ENCODE data around the gene LMBRD2.
"Not testable (repeated sequence)": the region's sequence is repeated elsewhere in the genome, so short reads cannot be mapped to it uniquely, and the experiment has no call there.

The LMBRD2 gene

GRCh38 chr5:36150676-36151433 lies 832 bp downstream of the LMBRD2 start:
- Histone ChIP-seq H3K9ac (ENCODE audit: low read depth in 1 of 2, low read length in 2 of 2) (peak overlapping the region; percentile 75 to 84), H3K4me3 (ENCODE audit: low read depth in 1 of 2, low read length in 2 of 2) (peak overlapping the region; percentile 97), H3K4me1 (ENCODE audit: control insufficient read depth in 1 of 2, insufficient read depth in 2 of 2, low read length in 2 of 2) (peaks cover 12 to 23% of the 10 kb centered on the region in 2 donors), H3K27ac (ENCODE audit: low read depth, low read length) (no peak overlapping the region), H3K36me3 (ENCODE audit: control insufficient read depth in 1 of 2, insufficient read depth in 2 of 2, low read length in 2 of 2) (no peaks in the 10 kb centered on the region), H3K9me3 (ENCODE audit: control insufficient read depth in 1 of 2, low read length in 2 of 2) (no peaks in the 10 kb centered on the region), H3K27me3 (ENCODE audit: control insufficient read depth in 1 of 2, insufficient read depth in 2 of 2, low read length in 2 of 2) (no peaks in the 10 kb centered on the region)

GRCh38 chr5:36147681-36148080 lies 4.0 kb downstream of the LMBRD2 start:
- Histone ChIP-seq H3K4me1 (ENCODE audit: control insufficient read depth in 1 of 2, insufficient read depth in 2 of 2, low read length in 2 of 2) (peaks cover 8 to 11% of the 10 kb centered on the region in 2 donors), H3K4me3 (ENCODE audit: low read depth in 1 of 2, low read length in 2 of 2) (no peak overlapping the region), H3K27ac (ENCODE audit: low read depth, low read length) (no peak overlapping the region)

DNA sequence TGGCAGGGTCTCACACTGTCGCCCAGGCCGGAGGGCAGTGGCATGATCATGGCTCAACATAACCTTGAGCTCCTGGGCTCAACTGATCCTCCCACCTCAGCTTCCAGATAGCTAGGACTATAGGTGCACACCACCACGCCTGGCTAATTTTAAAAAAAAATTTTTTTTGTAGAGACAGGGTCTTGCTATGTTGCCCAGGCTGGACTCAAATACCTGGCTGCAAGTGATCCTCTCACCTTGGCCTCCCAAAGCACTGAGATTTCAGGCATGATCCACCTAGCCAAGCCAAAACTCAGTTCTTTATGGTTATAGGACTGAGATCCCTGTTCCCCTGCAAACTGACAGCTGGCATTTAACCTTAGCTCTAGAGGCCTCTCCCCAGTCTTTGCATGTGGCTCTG lies 5.3 kb downstream of the LMBRD2 start:
- no peak overlapping the region for H3K9ac ChIP-seq (ENCODE audit: low read depth in 1 of 2, low read length in 2 of 2)
- H3K4me3 ChIP-seq (ENCODE audit: low read depth in 1 of 2, low read length in 2 of 2): no peak overlapping the region

More at GRCh38 chr5:36147681-36148080, 4.0 kb downstream of the LMBRD2 start:
- no peaks in the 10 kb centered on the region for H3K27me3 ChIP-seq (ENCODE audit: control insufficient read depth in 1 of 2, insufficient read depth in 2 of 2, low read length in 2 of 2)
- H3K9me3 ChIP-seq (ENCODE audit: control insufficient read depth in 1 of 2, low read length in 2 of 2): no peaks in the 10 kb centered on the region
- peaks cover 0 to 4% of the 10 kb centered on the region in 2 donors for H3K36me3 ChIP-seq (ENCODE audit: control insufficient read depth in 1 of 2, insufficient read depth in 2 of 2, low read length in 2 of 2)
- no peak overlapping the region for H3K9ac ChIP-seq (ENCODE audit: low read depth in 1 of 2, low read length in 2 of 2)

DNA sequence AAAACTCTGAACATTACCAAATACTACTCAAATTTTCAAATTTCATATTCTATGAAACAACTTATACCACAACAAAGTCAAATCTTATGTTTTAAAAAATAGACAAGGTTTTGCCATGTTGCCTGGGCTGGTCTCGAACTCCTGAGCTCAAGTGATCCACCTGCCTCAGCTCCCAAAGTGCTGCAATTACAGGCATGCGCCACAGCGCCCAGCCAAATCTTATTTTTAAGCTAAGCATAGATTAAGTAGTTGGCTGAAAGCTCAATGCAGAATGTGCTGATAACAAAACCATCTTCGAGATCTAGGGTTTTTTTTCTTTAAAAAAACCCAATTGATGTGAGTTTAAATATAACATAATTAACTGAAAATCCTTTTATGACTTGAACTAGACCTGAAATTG lies 6.4 kb downstream of the LMBRD2 start:
- Histone ChIP-seq H3K9me3 (ENCODE audit: control insufficient read depth in 1 of 2, low read length in 2 of 2) (no peaks in the 10 kb centered on the region), H3K4me1 (ENCODE audit: control insufficient read depth in 1 of 2, insufficient read depth in 2 of 2, low read length in 2 of 2) (peaks cover under 1 to 4% of the 10 kb centered on the region in 2 donors), H3K9ac (ENCODE audit: low read depth in 1 of 2, low read length in 2 of 2) (no peak overlapping the region), H3K36me3 (ENCODE audit: control insufficient read depth in 1 of 2, insufficient read depth in 2 of 2, low read length in 2 of 2) (peaks cover under 1 to 11% of the 10 kb centered on the region in 2 donors), H3K27ac (ENCODE audit: low read depth, low read length) (no peak overlapping the region), H3K4me3 (ENCODE audit: low read depth in 1 of 2, low read length in 2 of 2) (no peak overlapping the region), H3K27me3 (ENCODE audit: control insufficient read depth in 1 of 2, insufficient read depth in 2 of 2, low read length in 2 of 2) (no peaks in the 10 kb centered on the region)

More for the DNA sequence above, 5.3 kb downstream of the LMBRD2 start:
- Histone ChIP-seq H3K4me1 (ENCODE audit: control insufficient read depth in 1 of 2, insufficient read depth in 2 of 2, low read length in 2 of 2) (peaks cover 8% of the 10 kb centered on the region in 2 donors), H3K27me3 (ENCODE audit: control insufficient read depth in 1 of 2, insufficient read depth in 2 of 2, low read length in 2 of 2) (no peaks in the 10 kb centered on the region), H3K36me3 (ENCODE audit: control insufficient read depth in 1 of 2, insufficient read depth in 2 of 2, low read length in 2 of 2) (peaks cover 0 to 4% of the 10 kb centered on the region in 2 donors), H3K9me3 (ENCODE audit: control insufficient read depth in 1 of 2, low read length in 2 of 2) (no peaks in the 10 kb centered on the region), H3K27ac (ENCODE audit: low read depth, low read length) (no peak overlapping the region)

DNA sequence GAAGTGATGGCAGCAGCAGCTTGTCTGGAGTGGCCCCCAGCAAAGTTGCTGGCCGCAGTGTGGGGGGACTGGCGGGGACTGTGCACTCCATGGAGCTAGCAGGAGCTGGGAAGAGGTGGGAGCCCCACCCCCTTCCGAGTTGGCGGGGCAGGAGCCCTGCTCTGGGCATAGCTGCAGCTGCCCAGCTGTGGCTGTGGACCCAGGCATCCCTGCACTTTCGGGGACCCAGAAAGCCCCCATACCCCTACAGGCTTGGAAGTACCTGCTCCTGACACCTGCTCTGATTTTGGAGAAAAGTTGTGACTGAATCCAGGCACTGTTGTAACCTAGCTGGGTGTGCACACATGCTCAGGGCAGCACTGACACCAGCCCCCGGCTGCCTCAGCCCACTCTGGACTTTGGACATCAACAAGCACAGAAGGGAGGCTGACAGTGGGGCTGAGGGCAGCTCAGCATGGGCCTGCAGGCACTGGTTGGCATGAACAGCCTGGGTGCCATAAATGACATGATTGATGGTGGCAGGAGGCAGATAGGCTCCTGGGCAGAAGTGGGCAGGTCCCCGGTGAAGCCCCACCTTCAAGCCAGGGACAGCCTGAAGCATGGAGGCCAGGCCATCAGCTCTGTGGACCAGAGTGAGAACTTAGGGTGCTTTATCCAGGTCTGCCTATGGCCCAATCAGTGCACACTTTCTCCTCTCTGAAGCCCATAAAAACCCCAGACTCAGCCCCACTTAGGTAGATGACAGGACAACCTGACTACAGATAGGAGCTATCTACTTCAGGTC lies 12.6 kb downstream of the LMBRD2 start:
- Histone ChIP-seq H3K9ac (ENCODE audit: low read depth in 1 of 2, low read length in 2 of 2) (no peak overlapping the region), H3K27ac (ENCODE audit: low read depth, low read length) (no peak overlapping the region), H3K4me3 (ENCODE audit: low read depth in 1 of 2, low read length in 2 of 2) (no peak overlapping the region), H3K9me3 (ENCODE audit: control insufficient read depth in 1 of 2, low read length in 2 of 2) (no peaks in the 10 kb centered on the region), H3K27me3 (ENCODE audit: control insufficient read depth in 1 of 2, insufficient read depth in 2 of 2, low read length in 2 of 2) (no peaks in the 10 kb centered on the region), H3K4me1 (ENCODE audit: control insufficient read depth in 1 of 2, insufficient read depth in 2 of 2, low read length in 2 of 2) (no peaks in the 10 kb centered on the region), H3K36me3 (ENCODE audit: control insufficient read depth in 1 of 2, insufficient read depth in 2 of 2, low read length in 2 of 2) (peaks cover 4 to 21% of the 10 kb centered on the region in 2 donors)

- Histone ChIP-seq H3K4me1 (ENCODE audit: control insufficient read depth in 1 of 2, insufficient read depth in 2 of 2, low read length in 2 of 2) (no peaks in the 10 kb centered on the region), H3K4me3 (ENCODE audit: low read depth in 1 of 2, low read length in 2 of 2) (no peak overlapping the region), H3K9me3 (ENCODE audit: control insufficient read depth in 1 of 2, low read length in 2 of 2) (no peaks in the 10 kb centered on the region), H3K36me3 (ENCODE audit: control insufficient read depth in 1 of 2, insufficient read depth in 2 of 2, low read length in 2 of 2) (peaks cover 4 to 17% of the 10 kb centered on the region in 2 donors), H3K27me3 (ENCODE audit: control insufficient read depth in 1 of 2, insufficient read depth in 2 of 2, low read length in 2 of 2) (no peaks in the 10 kb centered on the region), H3K9ac (ENCODE audit: low read depth in 1 of 2, low read length in 2 of 2) (no peak overlapping the region), H3K27ac (ENCODE audit: low read depth, low read length) (no peak overlapping the region)
These were observed 15.1 kb downstream of the LMBRD2 start for GRCh38 chr5:36136581-36136980.

GRCh38 chr5:36135988-36136387 lies 15.7 kb downstream of the LMBRD2 start:
- Histone ChIP-seq H3K4me1 (ENCODE audit: control insufficient read depth in 1 of 2, insufficient read depth in 2 of 2, low read length in 2 of 2) (no peaks in the 10 kb centered on the region), H3K36me3 (ENCODE audit: control insufficient read depth in 1 of 2, insufficient read depth in 2 of 2, low read length in 2 of 2) (peaks cover 4 to 17% of the 10 kb centered on the region in 2 donors), H3K4me3 (ENCODE audit: low read depth in 1 of 2, low read length in 2 of 2) (no peak overlapping the region), H3K27ac (ENCODE audit: low read depth, low read length) (no peak overlapping the region), H3K27me3 (ENCODE audit: control insufficient read depth in 1 of 2, insufficient read depth in 2 of 2, low read length in 2 of 2) (no peaks in the 10 kb centered on the region), H3K9me3 (ENCODE audit: control insufficient read depth in 1 of 2, low read length in 2 of 2) (no peaks in the 10 kb centered on the region), H3K9ac (ENCODE audit: low read depth in 1 of 2, low read length in 2 of 2) (no peak overlapping the region)

DNA sequence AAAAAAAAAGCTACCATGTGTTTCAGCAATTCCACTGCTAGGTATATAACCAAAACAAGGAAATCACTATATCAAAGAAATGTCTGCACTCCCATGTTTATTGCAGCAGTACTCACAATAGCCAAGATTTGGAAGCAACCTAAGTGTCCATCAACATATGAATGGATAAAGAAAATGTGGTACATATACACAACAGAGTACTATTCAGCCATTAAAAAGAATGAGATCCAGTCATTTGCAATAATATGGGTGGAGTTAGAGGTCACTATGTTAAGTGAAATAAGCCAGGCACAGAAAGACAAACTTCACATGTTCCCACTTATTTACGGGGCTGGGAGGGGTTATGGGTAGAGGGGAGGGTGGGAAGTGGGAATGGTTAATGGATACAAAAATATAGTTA lies 18.7 kb downstream of the LMBRD2 start:
- H3K4me1 ChIP-seq (ENCODE audit: control insufficient read depth in 1 of 2, insufficient read depth in 2 of 2, low read length in 2 of 2); H3K4me3 ChIP-seq (ENCODE audit: low read depth in 1 of 2, low read length in 2 of 2); H3K9me3 ChIP-seq (ENCODE audit: control insufficient read depth in 1 of 2, low read length in 2 of 2); H3K36me3 ChIP-seq (ENCODE audit: control insufficient read depth in 1 of 2, insufficient read depth in 2 of 2, low read length in 2 of 2); H3K9ac ChIP-seq (ENCODE audit: low read depth in 1 of 2, low read length in 2 of 2); H3K27me3 ChIP-seq (ENCODE audit: control insufficient read depth in 1 of 2, insufficient read depth in 2 of 2, low read length in 2 of 2); H3K27ac ChIP-seq (ENCODE audit: low read depth, low read length): not testable (repeated sequence)

DNA sequence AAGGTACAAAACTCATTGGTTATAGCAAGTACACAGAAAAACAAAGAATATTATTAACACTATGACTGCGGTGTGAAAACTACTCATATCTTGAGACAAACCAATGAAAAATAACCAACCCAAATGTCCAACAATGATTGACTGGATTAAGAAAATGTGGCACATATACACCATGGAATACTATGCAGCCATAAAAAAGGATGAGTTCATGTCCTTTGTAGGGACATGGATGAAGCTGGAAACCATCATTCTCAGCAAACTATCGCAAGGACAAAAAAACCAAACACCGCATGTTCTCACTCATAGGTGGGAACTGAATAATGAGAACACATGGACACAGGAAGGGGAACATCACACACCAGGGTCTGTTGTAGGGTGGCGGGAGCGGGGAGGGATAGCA lies 22.0 kb downstream of the LMBRD2 start:
- peaks cover 3 to 17% of the 10 kb centered on the region in 2 donors for H3K36me3 ChIP-seq (ENCODE audit: control insufficient read depth in 1 of 2, insufficient read depth in 2 of 2, low read length in 2 of 2)
- not testable (repeated sequence) for H3K4me3 ChIP-seq (ENCODE audit: low read depth in 1 of 2, low read length in 2 of 2); H3K27me3 ChIP-seq (ENCODE audit: control insufficient read depth in 1 of 2, insufficient read depth in 2 of 2, low read length in 2 of 2); H3K9me3 ChIP-seq (ENCODE audit: control insufficient read depth in 1 of 2, low read length in 2 of 2); H3K9ac ChIP-seq (ENCODE audit: low read depth in 1 of 2, low read length in 2 of 2); H3K27ac ChIP-seq (ENCODE audit: low read depth, low read length); H3K4me1 ChIP-seq (ENCODE audit: control insufficient read depth in 1 of 2, insufficient read depth in 2 of 2, low read length in 2 of 2)

DNA sequence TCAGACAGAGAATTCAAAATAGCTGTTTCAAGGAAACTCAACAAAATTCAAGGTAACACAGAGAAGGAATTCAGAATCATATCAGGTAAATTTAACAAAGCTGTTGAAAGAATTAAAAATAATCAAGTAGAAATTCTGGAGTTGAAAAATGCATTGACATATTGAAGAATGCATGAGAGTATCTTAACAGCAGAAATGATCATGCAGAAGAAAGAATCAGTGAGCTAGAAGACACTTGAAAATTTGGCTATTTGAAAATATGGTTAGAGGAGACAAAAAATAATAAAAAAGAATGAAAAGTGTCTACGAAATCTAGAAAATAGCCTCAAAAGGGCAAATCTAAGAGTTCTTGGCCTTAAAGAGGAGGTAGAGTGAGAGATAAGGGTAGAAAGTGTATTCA lies 22.9 kb downstream of the LMBRD2 start:
- peaks cover 3 to 17% of the 10 kb centered on the region in 2 donors for H3K36me3 ChIP-seq (ENCODE audit: control insufficient read depth in 1 of 2, insufficient read depth in 2 of 2, low read length in 2 of 2)
- H3K4me1 ChIP-seq (ENCODE audit: control insufficient read depth in 1 of 2, insufficient read depth in 2 of 2, low read length in 2 of 2): no peaks in the 10 kb centered on the region
- no peak overlapping the region for H3K9ac ChIP-seq (ENCODE audit: low read depth in 1 of 2, low read length in 2 of 2)
- H3K4me3 ChIP-seq (ENCODE audit: low read depth in 1 of 2, low read length in 2 of 2): no peak overlapping the region
- no peak overlapping the region for H3K27ac ChIP-seq (ENCODE audit: low read depth, low read length)
- peaks cover 0 to 8% of the 10 kb centered on the region in 2 donors for H3K9me3 ChIP-seq (ENCODE audit: control insufficient read depth in 1 of 2, low read length in 2 of 2)
- no peaks in the 10 kb centered on the region for H3K27me3 ChIP-seq (ENCODE audit: control insufficient read depth in 1 of 2, insufficient read depth in 2 of 2, low read length in 2 of 2)
